Stomach (tissue), 9 donors: Measurements from ENCODE around the gene ESYT3. TPM values are rescaled to one million over a fixed set of nuclear protein-coding genes. Genes with fewer than 3 reads are reported as not detected.

ENCODE experiments used
- DNase-seq, 2 donors: peaks; one replicate each; pipeline versions ENCODE4 v3.0.0 to v3.0.0-alpha.2; 2013 to 2019
- H3K27ac ChIP-seq, 5 donors: fragments of 200-600 bp in 4 of 5; sonication (generic) in 4 of 5; one replicate each; pipeline ENCODE4 v1.5.1; 2013 to 2019; ENCODE audit warnings: mild to moderate bottlenecking in 1 of 5, moderate library complexity in 1 of 5
- H3K27me3 ChIP-seq, 3 donors: fragments of 200-600 bp; sonication (generic); one replicate each; pipeline ENCODE4 v1.5.1; 2017 to 2019; ENCODE audit warnings: mixed run types in 1 of 3
- H3K36me3 ChIP-seq, 4 donors: fragments of 200-600 bp; sonication (generic); 1 replicate in 3 of 4; 2 replicates in 1 of 4; pipeline ENCODE4 v1.5.1; 2016 to 2019
- H3K4me1 ChIP-seq, 4 donors: fragments of 200-600 bp; sonication (generic); one replicate each; pipeline ENCODE4 v1.5.1; 2016 to 2019
- H3K4me3 ChIP-seq, 4 donors: fragments of 200-600 bp; sonication (generic) in 3 of 4; one replicate each; pipeline ENCODE4 v1.5.1; 2016 to 2019; ENCODE audit warnings: mild to moderate bottlenecking in 1 of 4
- H3K9me3 ChIP-seq, 4 donors: fragments of 200-600 bp; sonication (generic); one replicate each; pipeline ENCODE4 v1.5.1; 2016 to 2019
- EP300 ChIP-seq: sonication (generic); formaldehyde crosslinking; IDR thresholded peaks from one replicate; pipeline ENCODE4 v1.6.1; 2017; ENCODE audit warnings: antibody characterized with exemption
- POLR2A ChIP-seq, 4 donors: fragments of 450-650 bp; IDR thresholded peaks; one replicate each; pipeline ENCODE4 v1.6.1; 2016; ENCODE audit warnings: antibody characterized with exemption in 4 of 4, control low read depth in 2 of 4, mild to moderate bottlenecking in 1 of 4, moderate library complexity in 1 of 4
- POLR2AphosphoS5 ChIP-seq, 3 donors: sonication (generic); formaldehyde crosslinking; IDR thresholded peaks; one replicate each; pipeline ENCODE4 v1.6.1; 2016; ENCODE audit warnings: antibody characterized with exemption in 3 of 3
- WGBS, 5 donors: extraction: QIAGEN DNeasy Blood & Tissue Kit in 3 of 5; methylation state at CpG; one replicate each; pipeline versions ENCODE4 v1.1.5 to v1.1.7; 2013 to 2018; 5-methylcytosine and 5-hydroxymethylcytosine counted together
- intact Hi-C: fragments of 100-400 bp; cut with DNase I; formaldehyde crosslinking; loops from one replicate; pipeline ENCODE4 v1.15.1; 2023; ENCODE audit warnings: low total_unique reads
- polyA plus RNA-seq, 3 donors: library from polyadenylated mRNA; stranded (reverse); fragments of 200-250 nt; gene quantifications; one replicate each; pipeline ENCODE4 v1.2.3, GENCODE V29; 2013
- total RNA-seq, 5 donors: library from RNA; depleted of rRNA; stranded (reverse); fragments of >200 nt; gene quantifications; one replicate each; pipeline versions ENCODE4 v1.1.0 to v1.2.3, GENCODE V29; 2014 to 2016
- TF ChIP-seq, protein P1 (sequence below), 7 experiments: fragments of 450-650 bp in 4 of 7; fragments of 200-600 bp in 3 of 7; sonication (generic) in 3 of 7; IDR thresholded peaks; one replicate each; pipeline ENCODE4 v1.5.1; 2016 to 2019; ENCODE audit warnings: antibody characterized with exemption in 7 of 7, control low read depth in 2 of 7, mild to moderate bottlenecking in 1 of 7
- donor health status: healthy with polysubstance abuse.
- donor health status: Bipolar disorder and iron deficiency.
- donor health status: healthy.

ESYT3 gene
- total and polyA plus RNA-seq, 8 donors = 0.44 to 7.1 (median 2.8) TPM; not detected in 1

DNA sequence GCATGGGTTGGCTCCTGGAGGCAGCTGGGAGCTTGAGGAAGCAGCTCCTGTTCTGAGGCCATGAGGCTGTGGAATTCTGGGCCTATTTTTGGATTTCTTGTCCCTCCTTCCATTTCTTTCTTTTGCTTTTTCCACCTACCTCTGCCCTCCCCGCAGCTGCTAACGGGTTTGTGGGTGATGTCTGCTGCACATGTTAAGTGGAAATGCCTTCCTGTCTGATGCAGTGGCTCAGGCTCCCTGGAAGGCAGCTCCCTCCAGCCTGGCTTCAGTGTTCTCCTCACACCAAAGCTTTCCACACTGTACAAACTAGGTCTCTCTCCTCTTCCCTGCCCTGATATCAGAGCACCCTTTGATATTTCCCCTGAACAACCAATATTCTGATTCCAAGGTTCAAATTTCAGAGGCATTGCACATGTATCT lies 33.8 kb upstream of the ESYT3 start:
- H3K9me3 ChIP-seq = no peaks in the 10 kb centered on the region
- H3K4me3 ChIP-seq = no peak overlapping the region
- no peaks in the 10 kb centered on the region for H3K4me1 ChIP-seq
- H3K27me3 ChIP-seq = no peaks in the 10 kb centered on the region
- H3K36me3 ChIP-seq = peaks cover 15 to 72% (median 60%) of the 10 kb centered on the region in 4 donors
- intact Hi-C loops = no loop called here
- 67 to 97% (median 69%) methylated on average over 2 of the region's 2 CpGs for WGBS, 5 donors
- TF ChIP-seq EP300 (no peak), POLR2AphosphoS5 (IDR thresholded peaks at IDR 0.05) (no peak), POLR2A (IDR thresholded peaks at IDR 0.05) (no peak)
- TF ChIP-seq, protein P1, sequence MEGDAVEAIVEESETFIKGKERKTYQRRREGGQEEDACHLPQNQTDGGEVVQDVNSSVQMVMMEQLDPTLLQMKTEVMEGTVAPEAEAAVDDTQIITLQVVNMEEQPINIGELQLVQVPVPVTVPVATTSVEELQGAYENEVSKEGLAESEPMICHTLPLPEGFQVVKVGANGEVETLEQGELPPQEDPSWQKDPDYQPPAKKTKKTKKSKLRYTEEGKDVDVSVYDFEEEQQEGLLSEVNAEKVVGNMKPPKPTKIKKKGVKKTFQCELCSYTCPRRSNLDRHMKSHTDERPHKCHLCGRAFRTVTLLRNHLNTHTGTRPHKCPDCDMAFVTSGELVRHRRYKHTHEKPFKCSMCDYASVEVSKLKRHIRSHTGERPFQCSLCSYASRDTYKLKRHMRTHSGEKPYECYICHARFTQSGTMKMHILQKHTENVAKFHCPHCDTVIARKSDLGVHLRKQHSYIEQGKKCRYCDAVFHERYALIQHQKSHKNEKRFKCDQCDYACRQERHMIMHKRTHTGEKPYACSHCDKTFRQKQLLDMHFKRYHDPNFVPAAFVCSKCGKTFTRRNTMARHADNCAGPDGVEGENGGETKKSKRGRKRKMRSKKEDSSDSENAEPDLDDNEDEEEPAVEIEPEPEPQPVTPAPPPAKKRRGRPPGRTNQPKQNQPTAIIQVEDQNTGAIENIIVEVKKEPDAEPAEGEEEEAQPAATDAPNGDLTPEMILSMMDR (IDR thresholded peaks at IDR 0.05) = no peak
- DNase-seq = no peak
- H3K27ac ChIP-seq = no peak overlapping the region

DNA sequence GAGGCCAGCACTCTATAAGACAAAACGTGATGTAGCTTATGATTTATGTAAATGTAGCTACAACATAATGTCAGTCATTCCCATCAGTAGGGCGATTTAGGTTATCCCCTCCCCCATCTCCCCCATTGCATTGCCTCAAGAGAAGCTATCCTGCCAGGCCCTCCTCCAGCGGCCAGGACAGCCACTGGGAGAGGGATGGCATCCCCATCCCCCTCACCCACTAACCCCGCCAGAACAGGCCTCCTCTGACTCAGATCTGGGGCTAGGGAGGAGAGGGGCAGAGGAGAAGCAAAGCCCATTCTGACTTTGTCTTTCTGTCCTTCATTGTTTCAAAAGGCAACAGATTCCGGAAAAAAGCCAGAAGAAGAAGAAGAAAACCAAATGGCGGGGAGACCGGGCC lies 32.6 kb upstream of the ESYT3 start:
- DNase-seq = no peak
- Histone ChIP-seq H3K27ac (no peak overlapping the region), H3K4me1 (no peaks in the 10 kb centered on the region), H3K36me3 (peaks cover 15 to 79% (median 60%) of the 10 kb centered on the region in 4 donors), H3K27me3 (no peaks in the 10 kb centered on the region), H3K4me3 (no peak overlapping the region), H3K9me3 (no peaks in the 10 kb centered on the region)
- WGBS, 5 donors = 88 to 93% (median 91%) methylated on average over 7 of the region's 7 CpGs
- TF ChIP-seq POLR2AphosphoS5 (IDR thresholded peaks at IDR 0.05) = no peak
- TF ChIP-seq EP300 = no peak
- no peak for TF ChIP-seq POLR2A (IDR thresholded peaks at IDR 0.05)
- TF ChIP-seq, protein P1 (IDR thresholded peaks at IDR 0.05) = no peak
- intact Hi-C loops = no loop called here

DNA sequence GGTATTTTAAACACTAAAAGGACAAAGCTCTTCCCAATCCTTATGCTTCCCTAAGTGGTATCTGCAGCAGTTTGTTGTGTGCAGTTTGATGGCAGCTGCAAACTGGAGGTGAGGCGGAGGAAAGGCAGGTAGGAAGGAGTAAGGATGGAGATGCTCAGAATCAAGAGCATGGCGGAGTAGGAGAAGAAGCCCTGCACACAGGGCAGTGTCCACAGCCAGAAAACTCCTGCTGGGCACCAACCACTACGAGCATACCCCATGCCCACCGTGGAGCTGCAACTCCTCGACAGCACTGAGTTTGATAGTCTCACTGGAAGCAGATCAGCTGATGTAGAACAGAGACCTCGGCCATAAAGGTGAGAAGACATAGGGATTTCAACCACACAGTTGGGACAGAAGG lies 30.3 kb upstream of the ESYT3 start:
- no peaks in the 10 kb centered on the region for H3K4me1 ChIP-seq
- no peak for DNase-seq
- no peaks in the 10 kb centered on the region for H3K9me3 ChIP-seq
- H3K27me3 ChIP-seq = no peaks in the 10 kb centered on the region
- H3K36me3 ChIP-seq = peaks cover 15 to 66% (median 51%) of the 10 kb centered on the region in 4 donors
- 90 to 97% (median 95%) methylated on average over 6 of the region's 6 CpGs for WGBS, 5 donors
- TF ChIP-seq, protein P1 (IDR thresholded peaks at IDR 0.05) = no peak
- TF ChIP-seq POLR2AphosphoS5 (IDR thresholded peaks at IDR 0.05) (no peak), EP300 (no peak), POLR2A (IDR thresholded peaks at IDR 0.05) (no peak)
- no peak overlapping the region for H3K27ac ChIP-seq
- H3K4me3 ChIP-seq = no peak overlapping the region
- intact Hi-C loops = no loop called here

DNA sequence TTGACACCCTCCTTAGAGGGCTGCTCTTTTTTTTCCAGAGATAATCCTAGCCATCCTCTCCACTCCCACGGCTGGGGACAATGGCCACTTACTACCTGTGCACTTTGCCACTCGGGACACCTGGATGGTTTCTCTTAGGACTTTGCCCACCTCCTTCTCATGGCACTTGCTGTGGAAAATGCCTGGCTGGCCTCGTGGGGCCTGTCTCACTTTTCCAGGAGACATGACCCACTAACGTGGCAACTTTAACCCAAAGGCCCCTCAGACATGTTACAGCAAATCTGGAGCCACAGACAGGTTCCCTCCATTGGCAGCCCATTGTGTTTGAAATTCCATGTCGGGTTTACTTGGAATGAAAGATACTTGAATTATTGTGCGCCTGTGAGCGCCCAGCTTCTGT lies 29.4 kb upstream of the ESYT3 start:
- Histone ChIP-seq H3K36me3 (peaks cover 15 to 57% (median 46%) of the 10 kb centered on the region in 4 donors), H3K27ac (no peak overlapping the region), H3K27me3 (no peaks in the 10 kb centered on the region), H3K4me3 (no peak overlapping the region), H3K9me3 (no peaks in the 10 kb centered on the region), H3K4me1 (no peaks in the 10 kb centered on the region)
- TF ChIP-seq, protein P1 (IDR thresholded peaks at IDR 0.05) = no peak
- TF ChIP-seq POLR2AphosphoS5 (IDR thresholded peaks at IDR 0.05) = no peak
- TF ChIP-seq POLR2A (IDR thresholded peaks at IDR 0.05) = no peak
- WGBS, 5 donors = 85 to 96% (median 88%) methylated on average over 7 of the region's 7 CpGs
- intact Hi-C loops = no loop called here
- DNase-seq = no peak
